PC-3 (cell line): ENCODE results near the gene TAF11. TPM values are rescaled to one million over a fixed set of nuclear protein-coding genes. Genes with fewer than 3 reads are reported as not detected.

ENCODE experiments used
- ATAC-seq: fragments of 200-7000 bp; cut with Tn5 transposase; 2 replicates; pipeline ENCODE4 v1.9.1; 2020; ENCODE audit warnings: mild to moderate bottlenecking, moderate library complexity
- BruUV-seq: library from RNA; stranded (reverse); fragments of 400-500 nt; replicated peaks from 2 replicates; lab custom pipeline; 2021; lab: Mats Ljungman, UMichigan
- CTCF ChIA-PET: fragments of 300-600 bp; sonication (Branson Sonifier 250); formaldehyde crosslinking; loops from one replicate; lab custom pipeline; 2022; ENCODE audit warnings: antibody characterized with exemption; lab: Charles Lee
- POLR2A ChIA-PET: fragments of 300-600 bp; sonication (Branson Sonifier 250); formaldehyde crosslinking; loops from one replicate; lab custom pipeline; 2022; ENCODE audit warnings: antibody characterized with exemption; ENCODE audit not compliant: unreplicated experiment; lab: Charles Lee
- DNase-seq: peaks from one replicate; pipeline ENCODE4 v3.0.0-alpha.2; 2015
- H2AFZ ChIP-seq: fragments of 300-600 bp; sonication (generic); 2 replicates; pipeline ENCODE4 v1.6.0; 2016; ENCODE audit warnings: antibody characterized with exemption, low read length
- H3F3A ChIP-seq: fragments of 300-600 bp; sonication (generic); one replicate; pipeline ENCODE4 v1.6.0; 2017; ENCODE audit warnings: antibody characterized with exemption, low read length, control low read depth, mild to moderate bottlenecking; ENCODE audit not compliant: unreplicated experiment
- H3K27ac ChIP-seq: fragments of 300-600 bp; sonication (generic); 2 replicates; pipeline ENCODE4 v1.5.1; 2016; ENCODE audit warnings: mild to moderate bottlenecking, low read length
- H3K27me3 ChIP-seq: fragments of 300-600 bp; sonication (generic); 2 replicates; pipeline ENCODE4 v1.6.1; 2016; ENCODE audit warnings: low read length, mixed read lengths
- H3K36me3 ChIP-seq: fragments of 300-600 bp; sonication (generic); 2 replicates; pipeline ENCODE4 v1.6.1; 2016; ENCODE audit warnings: low read depth, mixed run types, low read length, mixed read lengths
- H3K4me1 ChIP-seq: fragments of 300-600 bp; sonication (generic); 2 replicates; pipeline ENCODE4 v1.5.1; 2016; ENCODE audit warnings: low read length; ENCODE audit not compliant: insufficient read depth
- H3K4me2 ChIP-seq: fragments of 300-600 bp; sonication (generic); 2 replicates; pipeline ENCODE4 v1.6.0; 2016; ENCODE audit warnings: low read length
- H3K4me3 ChIP-seq: fragments of 300-600 bp; sonication (generic); 2 replicates; pipeline ENCODE4 v1.5.1; 2016; ENCODE audit warnings: mild to moderate bottlenecking, low read length, mixed read lengths
- H3K79me2 ChIP-seq: fragments of 300-600 bp; sonication (generic); 2 replicates; pipeline ENCODE4 v1.6.1; 2017; ENCODE audit warnings: low read length, mixed read lengths
- H3K9ac ChIP-seq: fragments of 300-600 bp; sonication (generic); 2 replicates; pipeline ENCODE4 v1.6.0; 2016; ENCODE audit warnings: mild to moderate bottlenecking, low read length
- H3K9me2 ChIP-seq: fragments of 300-600 bp; sonication (generic); replicated peaks from 2 replicates; pipeline ENCODE4 v1.6.1; 2016; ENCODE audit warnings: mixed run types, low read length, mixed read lengths
- H3K9me3 ChIP-seq: fragments of 300-600 bp; sonication (generic); 2 replicates; pipeline ENCODE4 v1.6.1; 2016; ENCODE audit warnings: low read length, mixed read lengths
- H4K20me1 ChIP-seq: fragments of 300-600 bp; sonication (generic); 2 replicates; pipeline ENCODE4 v1.6.1; 2016; ENCODE audit warnings: low read length, mixed read lengths
- CTCF ChIP-seq: fragments of 300-600 bp; sonication (generic); conservative IDR thresholded peaks from 2 replicates; pipeline ENCODE4 v1.5.1; 2017; ENCODE audit warnings: antibody characterized with exemption, low read depth, mild to moderate bottlenecking, low read length
- EZH2 ChIP-seq: fragments of 300-600 bp; sonication (generic); IDR thresholded peaks from one replicate; pipeline ENCODE4 v1.6.1; 2017; ENCODE audit warnings: antibody characterized with exemption, mild to moderate bottlenecking, low read length; ENCODE audit not compliant: unreplicated experiment
- EZH2phosphoT487 ChIP-seq: fragments of 300-600 bp; sonication (generic); IDR thresholded peaks from 2 replicates; pipeline ENCODE4 v1.6.1; 2018; ENCODE audit warnings: mild to moderate bottlenecking, antibody characterized with exemption, low read length, borderline replicate concordance
- intact Hi-C: fragments of 100-400 bp; cut with micrococcal nuclease; formaldehyde crosslinking; loops from 2 replicates; pipeline ENCODE4 v1.9.0; 2023
- total RNA-seq: library from RNA; depleted of rRNA; stranded (reverse); fragments of >200 nt; gene quantifications from 2 replicates; pipeline ENCODE4 v1.2.3, GENCODE V29; 2014

Gene TAF11
- total RNA-seq, 1 experiment from 2014 or later: 24.1 TPM

DNA sequence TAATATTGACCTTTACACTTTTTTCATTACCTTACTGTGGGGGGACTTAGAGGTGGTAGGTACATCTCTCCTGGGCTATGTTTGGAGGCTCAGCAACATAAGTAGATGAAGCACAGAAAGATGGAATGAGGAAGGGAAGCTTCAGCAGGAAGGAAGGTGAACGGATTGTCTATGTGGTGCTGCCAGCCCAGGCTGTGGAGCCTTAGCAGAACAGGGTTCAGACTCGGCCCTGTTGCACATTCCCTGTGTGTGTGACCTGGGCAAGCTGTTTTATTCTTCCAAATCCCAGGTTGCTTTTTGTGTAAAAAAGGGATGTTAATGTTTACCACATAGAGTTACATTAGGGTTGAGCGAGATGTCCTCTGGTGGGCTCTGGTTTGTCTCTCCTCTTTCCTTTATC, 42.4 kb upstream of the TAF11 start:
- ATAC-seq (no peak), DNase-seq (no peak)
- POLR2A ChIA-PET: no interaction called here
- TF ChIP-seq CTCF (no peak), EZH2 (no peak), EZH2phosphoT487 (no peak)
- intact Hi-C loops: no loop called here
- Histone ChIP-seq H3K9ac (no peak overlapping the region), H3K27ac (no peak overlapping the region), H3K79me2 (no peaks in the 10 kb centered on the region; the same call in 1 of the 2 replicates), H3K4me2 (no peak overlapping the region), H2AFZ (no peak overlapping the region), H4K20me1 (no peaks in the 10 kb centered on the region), H3F3A (no peaks in the 10 kb centered on the region), H3K4me3 (no peak overlapping the region), H3K27me3 (no peaks in the 10 kb centered on the region), H3K9me3 (no peaks in the 10 kb centered on the region), H3K36me3 (no peaks in the 10 kb centered on the region), H3K4me1 (peaks cover 9% of the 10 kb centered on the region), H3K9me2 (no peaks in the 10 kb centered on the region)
- CTCF ChIA-PET: no interaction called here
- no TSS peak for BruUV-seq

- H3K9me2 ChIP-seq: no peaks in the 10 kb centered on the region
- H3F3A ChIP-seq: no peaks in the 10 kb centered on the region
- no peak for ATAC-seq
- H3K4me3 ChIP-seq: no peak overlapping the region
- H3K36me3 ChIP-seq: no peaks in the 10 kb centered on the region
- POLR2A ChIA-PET: no interaction called here
- no peak overlapping the region for H3K27ac ChIP-seq
- H2AFZ ChIP-seq: no peak overlapping the region
- peaks cover 9% of the 10 kb centered on the region for H3K4me1 ChIP-seq
- H3K9ac ChIP-seq: no peak overlapping the region
- no peaks in the 10 kb centered on the region; the same call in 1 of the 2 replicates for H3K79me2 ChIP-seq
- H3K9me3 ChIP-seq: no peaks in the 10 kb centered on the region
- H4K20me1 ChIP-seq: no peaks in the 10 kb centered on the region
- no peak for DNase-seq
- TF ChIP-seq EZH2phosphoT487 (no peak), EZH2 (no peak), CTCF (no peak)
- BruUV-seq: no TSS peak
- intact Hi-C loops: no loop called here
- no peaks in the 10 kb centered on the region for H3K27me3 ChIP-seq
- CTCF ChIA-PET: no interaction called here
- no peak overlapping the region for H3K4me2 ChIP-seq
Observed at GRCh38 chr6:34929241-34929978, 41.6 kb upstream of the TAF11 start.

DNA sequence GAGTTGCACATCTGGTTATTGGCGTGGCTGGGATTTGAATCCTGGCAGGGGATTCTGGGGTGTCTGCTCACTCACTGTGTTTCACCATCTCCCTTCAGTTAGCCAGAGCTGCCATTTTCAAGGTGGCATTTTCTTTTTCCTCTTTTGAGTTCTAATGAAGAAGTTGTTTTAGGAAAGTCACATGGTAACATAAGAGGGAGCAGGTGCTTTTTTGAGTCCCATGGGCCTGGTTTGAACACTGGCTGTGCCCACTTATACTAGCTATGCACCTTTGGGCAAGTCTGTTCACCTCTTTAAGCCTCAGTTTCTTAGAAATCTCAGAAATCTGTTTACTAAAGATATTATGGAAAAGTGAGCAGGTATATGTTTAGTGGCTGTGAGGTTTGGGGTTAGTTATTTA, 40.9 kb upstream of the TAF11 start:
- H3K9me3 ChIP-seq: no peaks in the 10 kb centered on the region
- H3K9me2 ChIP-seq: no peaks in the 10 kb centered on the region
- H3K27ac ChIP-seq: no peak overlapping the region
- DNase-seq: no peak
- no peak overlapping the region for H3K9ac ChIP-seq
- no peaks in the 10 kb centered on the region for H3F3A ChIP-seq
- no peaks in the 10 kb centered on the region; the same call in 1 of the 2 replicates for H3K79me2 ChIP-seq
- H4K20me1 ChIP-seq: no peaks in the 10 kb centered on the region
- no peaks in the 10 kb centered on the region for H3K27me3 ChIP-seq
- TF ChIP-seq CTCF (no peak), EZH2 (no peak), EZH2phosphoT487 (no peak)
- H2AFZ ChIP-seq: no peak overlapping the region
- H3K4me1 ChIP-seq: peaks cover 9% of the 10 kb centered on the region
- no peaks in the 10 kb centered on the region for H3K36me3 ChIP-seq
- H3K4me2 ChIP-seq: no peak overlapping the region
- H3K4me3 ChIP-seq: no peak overlapping the region
- intact Hi-C loops: no loop called here
- no peak for ATAC-seq
- ChIA-PET POLR2A (no interaction called here), CTCF (no interaction called here)
- BruUV-seq: no TSS peak
